Natural killer cell treated with Interleukin-12 subunit alpha and Interleukin-12 subunit beta and Interleukin-15 and Interleukin-18, amount 100 ng/mL, for 72 hours (primary cell): ENCODE results near the gene EIF5AL1. TPM values are rescaled to one million over a fixed set of nuclear protein-coding genes. Genes with fewer than 3 reads are reported as not detected.
"Not testable (repeated sequence)": the region's sequence is repeated elsewhere in the genome, so short reads cannot be mapped to it uniquely, and the experiment has no call there.

Experiments used
- ATAC-seq, 2 donors: fragments of 150-1000 bp; cut with Tn5 transposase in 1 of 2; sonication (Bioruptor Pico), chemical (Tn5 transposase) in 1 of 2; 2 replicates each; pipeline ENCODE4 v1.10.0; 2021
- DNase-seq: peaks from one replicate; pipeline ENCODE4 v3.0.0; 2022; ENCODE audit warnings: low spot score
- H3K27ac Mint-ChIP-seq, 2 donors: 1 replicate in 1 of 2; 2 replicates in 1 of 2; pipeline ENCODE4 v1.8.0; 2022; ENCODE audit warnings: mixed read lengths in 2 of 2, mild to moderate bottlenecking in 1 of 2, moderate library complexity in 1 of 2
- H3K27me3 Mint-ChIP-seq, 2 donors: 1 replicate in 1 of 2; 2 replicates in 1 of 2; pipeline ENCODE4 v1.8.0; 2022; ENCODE audit warnings: mixed read lengths in 2 of 2
- H3K36me3 Mint-ChIP-seq: one replicate; pipeline ENCODE4 v1.8.0; 2022; ENCODE audit warnings: mixed read lengths
- H3K4me1 Mint-ChIP-seq, 2 donors: 1 replicate in 1 of 2; 2 replicates in 1 of 2; pipeline ENCODE4 v1.8.0; 2022; ENCODE audit warnings: low read depth in 2 of 2, mixed read lengths in 2 of 2, mild to moderate bottlenecking in 1 of 2
- H3K4me3 Mint-ChIP-seq: one replicate; pipeline ENCODE4 v1.8.0; 2022; ENCODE audit warnings: mixed read lengths
- H3K9me3 Mint-ChIP-seq: 2 replicates; pipeline ENCODE4 v1.8.0; 2022; ENCODE audit warnings: mixed read lengths
- total RNA-seq, 2 donors: library from RNA; stranded (reverse); gene quantifications; one replicate each; pipeline ENCODE4 v1.2.3, GENCODE V29; 2022

Gene EIF5AL1
- 1 to 10 TPM in 1 of 2 donors, under 1 TPM in 1; 0.11 to 4.8 TPM for total RNA-seq

GRCh38 chr10:79511891-79512583, at the start of gene EIF5AL1:
EIF5AL1 (plus strand) TSS chr10:79512533; CDS start chr10:79512650, 117 bp downstream.
- ATAC-seq, H3K36me3 Mint-ChIP-seq, H3K27ac Mint-ChIP-seq, DNase-seq, H3K4me3 Mint-ChIP-seq, H3K4me1 Mint-ChIP-seq, H3K9me3 Mint-ChIP-seq: not testable (repeated sequence)
- H3K27me3 Mint-ChIP-seq = peaks cover 14 to 15% of the 10 kb centered on the region in 2 donors

DNA sequence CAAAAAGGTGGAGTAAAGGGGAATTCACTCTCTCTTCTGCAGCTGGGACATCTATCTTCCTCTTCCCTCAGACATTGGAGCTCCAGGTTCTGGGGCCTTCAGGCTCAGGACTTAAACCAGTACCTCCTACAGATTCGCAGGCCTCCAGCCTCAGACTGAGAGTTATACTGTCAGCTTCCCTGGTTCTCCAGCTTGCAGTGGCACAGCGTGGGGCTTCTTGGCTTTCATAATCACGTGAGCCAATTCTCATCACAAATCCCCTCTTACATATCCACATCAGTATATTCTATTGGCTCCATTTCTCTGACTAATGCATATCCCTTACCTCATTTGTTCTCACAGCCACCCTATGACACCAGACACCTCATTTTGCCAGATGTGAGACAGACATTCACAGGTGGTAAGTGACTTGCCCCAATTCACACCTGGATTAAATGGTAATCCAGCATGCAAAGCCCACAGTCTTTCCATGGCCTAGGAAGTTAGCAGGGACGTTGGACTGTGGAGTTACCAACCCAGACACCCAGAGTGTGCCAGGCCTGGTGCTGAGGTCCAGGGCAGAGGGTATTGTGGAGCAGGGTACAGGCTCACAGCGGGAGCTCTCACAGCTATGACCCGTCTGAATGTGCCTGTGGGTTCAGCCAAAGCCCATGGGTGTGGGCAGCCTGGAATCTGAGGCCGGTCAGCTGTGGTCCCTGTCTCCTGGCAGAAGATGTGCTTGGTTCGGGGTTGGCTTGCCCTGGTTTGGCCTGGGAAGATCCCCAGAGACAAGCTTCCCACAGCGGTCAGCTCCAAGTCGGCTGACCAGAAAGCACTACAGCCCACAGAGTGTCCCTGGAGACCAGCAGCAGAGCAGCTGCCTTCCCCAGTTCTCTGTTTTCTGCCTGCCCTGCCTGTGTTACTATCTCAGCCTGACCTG, 48.5 kb upstream of the EIF5AL1 start:
- Mint-ChIP-seq H3K27me3 (peaks cover 0 to 4% of the 10 kb centered on the region in 2 donors), H3K36me3 (no peaks in the 10 kb centered on the region), H3K4me1 (peaks cover 0 to 2% of the 10 kb centered on the region in 2 donors), H3K4me3 (no peak overlapping the region), H3K9me3 (no peaks in the 10 kb centered on the region), H3K27ac (no peak overlapping the region)
- ATAC-seq (no peak), DNase-seq (no peak)

GRCh38 chr10:79465341-79465740, 47.0 kb upstream of the EIF5AL1 start:
- H3K36me3 Mint-ChIP-seq = no peaks in the 10 kb centered on the region
- DNase-seq (no peak), ATAC-seq (no peak)
- no peak overlapping the region for H3K27ac Mint-ChIP-seq
- H3K27me3 Mint-ChIP-seq = peaks cover 0 to 2% of the 10 kb centered on the region in 2 donors
- peaks cover 0 to 2% of the 10 kb centered on the region in 2 donors for H3K4me1 Mint-ChIP-seq
- H3K4me3 Mint-ChIP-seq = no peak overlapping the region
- H3K9me3 Mint-ChIP-seq = no peaks in the 10 kb centered on the region

- Mint-ChIP-seq H3K9me3 (no peaks in the 10 kb centered on the region), H3K27me3 (peaks cover 0 to 2% of the 10 kb centered on the region in 2 donors), H3K4me1 (peaks cover 0 to 2% of the 10 kb centered on the region in 2 donors), H3K4me3 (no peak overlapping the region), H3K27ac (no peak overlapping the region), H3K36me3 (no peaks in the 10 kb centered on the region)
- ATAC-seq = no peak
- DNase-seq = no peak
Observed at GRCh38 chr10:79468015-79468560, 44.2 kb upstream of the EIF5AL1 start.

DNA sequence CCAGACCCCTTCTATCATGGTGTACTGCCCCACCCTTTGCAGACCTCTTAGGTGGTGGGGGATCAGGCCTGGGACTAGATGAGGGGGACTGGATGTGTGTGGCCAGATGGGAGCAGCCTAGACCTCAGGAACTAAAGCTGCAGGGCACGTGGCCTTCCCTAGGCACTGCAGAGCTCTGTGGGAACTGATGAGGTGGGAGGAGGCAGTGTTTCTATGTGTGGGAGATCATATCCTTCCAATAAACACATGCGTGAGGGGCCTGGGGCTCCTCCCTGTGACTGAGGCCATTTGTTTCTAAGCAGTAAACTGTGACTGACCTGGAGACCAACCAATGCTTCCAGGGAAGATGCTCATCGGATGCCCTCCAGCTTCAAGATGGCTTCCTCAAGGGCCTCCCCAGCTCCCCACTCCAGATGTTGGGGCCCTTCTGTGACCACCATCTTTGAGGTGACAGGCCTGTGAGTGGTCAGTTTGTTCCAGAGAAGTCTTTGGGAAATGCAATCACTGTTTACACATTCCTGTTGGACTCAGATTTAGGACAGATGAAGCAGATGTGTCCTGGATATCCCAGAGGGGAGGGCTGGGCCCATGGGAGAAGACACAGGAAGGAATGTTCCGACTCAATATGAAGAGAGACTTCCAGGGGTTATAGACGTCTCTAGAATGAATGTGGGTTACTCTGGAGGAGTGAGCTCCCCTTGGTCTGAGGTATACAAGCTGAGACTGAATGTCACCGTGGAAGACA, 43.3 kb upstream of the EIF5AL1 start:
- peaks cover 0 to 2% of the 10 kb centered on the region in 2 donors for H3K4me1 Mint-ChIP-seq
- no peaks in the 10 kb centered on the region for H3K36me3 Mint-ChIP-seq
- ATAC-seq (no peak), DNase-seq (no peak)
- peaks cover 0 to 2% of the 10 kb centered on the region in 2 donors for H3K27me3 Mint-ChIP-seq
- H3K4me3 Mint-ChIP-seq = no peak overlapping the region
- no peaks in the 10 kb centered on the region for H3K9me3 Mint-ChIP-seq
- H3K27ac Mint-ChIP-seq = no peak overlapping the region

DNA sequence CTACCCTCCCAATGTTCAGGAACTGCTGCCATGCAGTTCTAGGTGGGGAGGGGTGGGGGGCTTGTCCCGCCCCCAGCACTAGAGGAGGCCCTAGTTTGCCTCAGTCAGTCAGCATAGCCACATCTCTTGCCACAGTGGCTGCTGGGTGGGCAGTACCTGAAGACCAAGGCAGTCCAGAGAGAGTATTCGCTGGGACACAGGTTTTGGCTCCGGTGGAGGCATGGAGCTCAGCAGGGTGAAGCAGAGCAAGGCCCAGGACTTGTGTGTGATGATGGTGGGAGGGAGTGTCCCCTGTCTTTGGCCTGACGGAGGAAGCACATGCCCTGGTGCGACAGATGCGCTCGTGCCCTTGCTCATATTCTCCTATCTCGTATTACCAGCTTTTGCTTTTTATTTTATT, 42.2 kb upstream of the EIF5AL1 start:
- no peak for DNase-seq
- H3K4me1 Mint-ChIP-seq = peaks cover 0 to 2% of the 10 kb centered on the region in 2 donors
- no peak overlapping the region for H3K4me3 Mint-ChIP-seq
- ATAC-seq = no peak
- no peaks in the 10 kb centered on the region for H3K9me3 Mint-ChIP-seq
- H3K27ac Mint-ChIP-seq = no peak overlapping the region
- H3K36me3 Mint-ChIP-seq = no peaks in the 10 kb centered on the region
- peaks cover 0 to 2% of the 10 kb centered on the region in 2 donors for H3K27me3 Mint-ChIP-seq

- Mint-ChIP-seq H3K27ac (no peak overlapping the region), H3K4me3 (no peak overlapping the region), H3K4me1 (peaks cover 0 to 2% of the 10 kb centered on the region in 2 donors), H3K27me3 (peaks cover 6 to 10% of the 10 kb centered on the region in 2 donors), H3K36me3 (no peaks in the 10 kb centered on the region), H3K9me3 (no peaks in the 10 kb centered on the region)
- DNase-seq = no peak
- ATAC-seq = no peak
Observed at GRCh38 chr10:79471776-79472175, 40.6 kb upstream of the EIF5AL1 start.

DNA sequence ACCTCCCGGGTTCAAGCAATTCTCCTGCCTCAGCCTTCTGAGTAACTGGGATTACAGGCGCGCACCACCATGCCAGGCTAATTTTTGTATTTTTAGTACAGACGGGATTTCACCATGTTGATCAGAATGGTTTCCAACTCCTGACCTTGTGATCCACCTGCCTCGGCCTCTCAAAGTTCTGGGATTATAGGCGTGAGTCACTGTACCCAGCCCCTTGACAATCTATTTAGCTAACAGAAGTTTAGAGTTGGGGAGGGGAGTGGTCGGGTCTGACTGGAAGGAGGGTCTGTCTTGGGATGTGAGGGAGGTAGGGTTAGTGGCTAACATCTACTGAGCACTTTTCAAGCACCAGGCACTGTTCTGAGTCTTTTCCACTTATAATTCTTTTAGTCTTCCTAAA, 39.9 kb upstream of the EIF5AL1 start:
- DNase-seq = no peak
- peaks cover 10 to 13% of the 10 kb centered on the region in 2 donors for H3K27me3 Mint-ChIP-seq
- H3K4me1 Mint-ChIP-seq = peaks cover 0 to 1% of the 10 kb centered on the region in 2 donors
- no peaks in the 10 kb centered on the region for H3K36me3 Mint-ChIP-seq
- no peaks in the 10 kb centered on the region for H3K9me3 Mint-ChIP-seq
- ATAC-seq = no peak
- H3K27ac Mint-ChIP-seq = no peak overlapping the region
- H3K4me3 Mint-ChIP-seq = no peak overlapping the region

GRCh38 chr10:79472951-79473350, 39.4 kb upstream of the EIF5AL1 start:
- H3K27ac Mint-ChIP-seq = no peak overlapping the region
- ATAC-seq (no peak), DNase-seq (no peak)
- no peaks in the 10 kb centered on the region for H3K9me3 Mint-ChIP-seq
- H3K4me3 Mint-ChIP-seq = no peak overlapping the region
- no peaks in the 10 kb centered on the region for H3K36me3 Mint-ChIP-seq
- no peaks in the 10 kb centered on the region for H3K4me1 Mint-ChIP-seq
- H3K27me3 Mint-ChIP-seq = peaks cover 12 to 18% of the 10 kb centered on the region in 2 donors

- H3K27ac Mint-ChIP-seq = no peak overlapping the region
- peak in 1 of 2 donors; percentile 24 for ATAC-seq
- no peaks in the 10 kb centered on the region for H3K9me3 Mint-ChIP-seq
- no peak overlapping the region for H3K4me3 Mint-ChIP-seq
- no peak for DNase-seq
- H3K4me1 Mint-ChIP-seq = no peaks in the 10 kb centered on the region
- no peaks in the 10 kb centered on the region for H3K36me3 Mint-ChIP-seq
- H3K27me3 Mint-ChIP-seq = peaks cover 12 to 18% of the 10 kb centered on the region in 2 donors
Observed at GRCh38 chr10:79473496-79474095, 38.7 kb upstream of the EIF5AL1 start.

- Mint-ChIP-seq H3K4me3 (no peak overlapping the region), H3K4me1 (no peaks in the 10 kb centered on the region), H3K27ac (no peak overlapping the region), H3K36me3 (no peaks in the 10 kb centered on the region), H3K27me3 (peaks cover 16 to 23% of the 10 kb centered on the region in 2 donors), H3K9me3 (no peaks in the 10 kb centered on the region)
- no peak for ATAC-seq
- no peak for DNase-seq
Observed at GRCh38 chr10:79475119-79475653, 37.1 kb upstream of the EIF5AL1 start.

DNA sequence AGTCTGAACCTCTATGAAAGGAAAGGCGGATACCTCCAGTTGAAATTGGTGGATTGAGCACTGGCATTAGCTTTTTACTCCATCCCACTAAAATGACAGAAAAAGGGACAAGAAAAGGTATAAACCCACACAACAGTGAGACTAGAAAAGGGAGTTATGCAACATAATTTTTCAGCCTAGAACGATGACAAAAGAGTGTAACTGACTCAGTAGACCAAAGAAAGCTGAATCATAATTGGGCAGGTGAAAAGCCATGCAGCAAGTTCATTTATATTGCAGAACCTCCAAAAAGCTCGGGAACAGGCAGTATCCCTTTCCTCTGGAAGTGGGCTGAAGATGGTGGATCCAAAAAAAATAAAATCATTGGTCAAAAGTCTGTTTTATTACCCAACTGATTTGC, 36.5 kb upstream of the EIF5AL1 start:
- H3K4me1 Mint-ChIP-seq = no peaks in the 10 kb centered on the region
- no peaks in the 10 kb centered on the region for H3K9me3 Mint-ChIP-seq
- ATAC-seq (no peak), DNase-seq (no peak)
- H3K36me3 Mint-ChIP-seq = no peaks in the 10 kb centered on the region
- H3K27me3 Mint-ChIP-seq = peaks cover 20 to 28% of the 10 kb centered on the region in 2 donors
- no peak overlapping the region for H3K4me3 Mint-ChIP-seq
- no peak overlapping the region for H3K27ac Mint-ChIP-seq

- Mint-ChIP-seq H3K27ac (no peak overlapping the region), H3K36me3 (no peaks in the 10 kb centered on the region), H3K4me1 (no peaks in the 10 kb centered on the region), H3K27me3 (peaks cover 24 to 28% of the 10 kb centered on the region in 2 donors), H3K9me3 (no peaks in the 10 kb centered on the region), H3K4me3 (no peak overlapping the region)
- no peak for ATAC-seq
- no peak for DNase-seq
Observed at GRCh38 chr10:79476645-79477044, 35.7 kb upstream of the EIF5AL1 start.
